Fibroblast of lung (primary cell): Measurements from ENCODE around the gene KCTD21. TPM values are rescaled to one million over a fixed set of nuclear protein-coding genes. Genes with fewer than 3 reads are reported as not detected.

Experiments used
- DNase-seq, 2 donors: peaks; one replicate each; pipeline versions ENCODE4 v3.0.0 to v3.0.0-alpha.2; 2010; ENCODE audit warnings: low read depth in 2 of 2
- H2AFZ ChIP-seq: 2 replicates; pipeline ENCODE4 v1.5.1; 2012; ENCODE audit warnings: low read length, control low read depth, inconsistent platforms
- H3K27ac ChIP-seq: 2 replicates; pipeline ENCODE4 v1.5.1; 2011; ENCODE audit warnings: low read length, control low read depth; ENCODE audit not compliant: insufficient read depth
- H3K27me3 ChIP-seq: 2 replicates; pipeline ENCODE4 v1.5.1; 2011; ENCODE audit warnings: mild to moderate bottlenecking, low read length; ENCODE audit not compliant: control insufficient read depth, insufficient read depth
- H3K36me3 ChIP-seq: 2 replicates; pipeline ENCODE4 v1.5.1; 2011; ENCODE audit warnings: low read length; ENCODE audit not compliant: control insufficient read depth, insufficient read depth
- H3K4me1 ChIP-seq: 2 replicates; pipeline ENCODE4 v1.5.1; 2011; ENCODE audit warnings: low read length; ENCODE audit not compliant: control insufficient read depth, insufficient read depth; ENCODE audit errors: extremely low read depth
- H3K4me2 ChIP-seq: 2 replicates; pipeline ENCODE4 v1.5.1; 2011; ENCODE audit warnings: low read length, control low read depth; ENCODE audit not compliant: insufficient read depth; ENCODE audit errors: extremely low read depth
- H3K4me3 ChIP-seq, 4 experiments: fragments of 200-600 bp in 1 of 4; sonication (generic) in 1 of 4; replicated peaks in 1 of 4; 2 replicates each; pipeline ENCODE4 v1.5.1; 2011 to 2016; ENCODE audit warnings: low read length in 4 of 4, low read depth in 3 of 4, mild to moderate bottlenecking in 3 of 4, control low read depth in 2 of 4, inconsistent platforms in 1 of 4, mixed read lengths in 1 of 4; ENCODE audit not compliant: insufficient read depth in 1 of 4; ENCODE audit errors: control extremely low read depth in 1 of 4
- H3K79me2 ChIP-seq: 2 replicates; pipeline ENCODE4 v1.5.1; 2012; ENCODE audit warnings: mild to moderate bottlenecking, low read length, inconsistent platforms; ENCODE audit not compliant: control insufficient read depth, insufficient read depth
- H3K9ac ChIP-seq: 2 replicates; pipeline ENCODE4 v1.5.1; 2011; ENCODE audit warnings: mild to moderate bottlenecking, low read length, control low read depth; ENCODE audit not compliant: insufficient read depth
- H3K9me3 ChIP-seq: 2 replicates; pipeline ENCODE4 v1.5.1; 2012; ENCODE audit warnings: low read depth, low read length; ENCODE audit not compliant: control insufficient read depth, insufficient read depth
- H4K20me1 ChIP-seq: 2 replicates; pipeline ENCODE4 v1.5.1; 2011; ENCODE audit warnings: low read length; ENCODE audit not compliant: control insufficient read depth, insufficient read depth; ENCODE audit errors: extremely low read depth
- EZH2 ChIP-seq: IDR thresholded peaks from 2 replicates; pipeline ENCODE4 v1.5.1; 2012; ENCODE audit warnings: low read length, control low read depth, mild to moderate bottlenecking; ENCODE audit errors: missing control alignments
- polyA plus RNA-seq, 2 donors: library from polyadenylated mRNA; depleted of rRNA in 1 of 2; stranded (reverse) in 1 of 2; unstranded in 1 of 2; fragments of >200 nt; gene quantifications; 2 replicates each; pipeline ENCODE4 v1.2.1, GENCODE V29; 2011 to 2012; ENCODE audit warnings: missing spikeins in 1 of 2
- total RNA-seq: library from RNA; depleted of rRNA; stranded (reverse); fragments of >200 nt; gene quantifications from 2 replicates; pipeline ENCODE4 v1.2.1, GENCODE V29; 2014
- TF ChIP-seq, protein P1 (sequence below), 2 donors: IDR thresholded peaks in 1 of 2; conservative IDR thresholded peaks in 1 of 2; 1 replicate in 1 of 2; 2 replicates in 1 of 2; pipeline ENCODE4 v1.5.1; 2011 to 2012; ENCODE audit warnings: low read length in 2 of 2, control low read depth in 1 of 2, inconsistent platforms in 1 of 2, low read depth in 1 of 2, mild to moderate bottlenecking in 1 of 2

Gene KCTD21
- total and polyA plus RNA-seq, 2 donors (not counting 1 experiment from before 2014, with no cell fraction given) = 8.1 to 15.9 TPM

DNA sequence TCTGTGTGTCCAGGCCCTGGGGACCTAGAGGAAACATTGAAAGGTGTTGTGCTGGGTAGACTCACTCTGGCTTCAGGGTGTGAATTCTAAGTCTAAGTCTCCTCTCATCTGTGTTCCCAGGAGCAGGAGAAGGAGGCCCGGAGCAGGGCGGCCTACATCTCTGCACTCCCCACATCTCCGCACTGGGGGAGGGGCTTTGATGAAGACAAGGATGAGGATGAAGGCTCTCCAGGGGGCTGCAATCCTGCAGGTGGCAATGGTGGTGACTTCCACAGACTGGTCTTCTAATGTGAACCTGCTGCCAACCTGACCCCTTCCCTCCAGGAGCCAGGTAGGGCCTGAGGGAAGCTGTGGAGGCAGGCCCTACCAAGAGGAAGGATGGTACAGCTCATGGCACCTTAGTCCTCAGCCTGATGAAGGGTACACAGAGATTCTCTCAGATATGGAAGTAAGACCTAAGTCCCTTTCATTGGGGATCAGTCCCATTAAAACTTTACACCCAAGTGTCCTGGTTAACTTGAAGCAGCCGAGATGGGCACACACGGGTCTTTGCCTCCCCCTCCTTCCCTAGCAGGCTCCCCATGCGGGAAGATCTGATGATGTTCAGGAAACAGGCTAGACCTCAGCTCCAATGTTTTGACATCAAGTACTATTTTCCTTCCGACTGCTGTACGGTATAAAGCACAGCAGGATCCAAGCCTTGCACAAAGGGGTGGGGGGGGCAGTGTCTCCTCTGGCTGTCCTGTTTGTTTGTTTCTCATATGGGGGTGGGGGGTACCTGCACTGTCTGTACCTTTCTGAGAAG, 25.3 kb upstream of the KCTD21 start:
- H4K20me1 ChIP-seq = no peaks in the 10 kb centered on the region
- no peak overlapping the region for H3K4me3 ChIP-seq
- no peaks in the 10 kb centered on the region for H3K27me3 ChIP-seq
- no peak overlapping the region for H3K27ac ChIP-seq
- no peaks in the 10 kb centered on the region for H3K4me1 ChIP-seq
- H2AFZ ChIP-seq = no peak overlapping the region
- H3K9me3 ChIP-seq = no peaks in the 10 kb centered on the region
- no peak for TF ChIP-seq EZH2
- TF ChIP-seq, protein P1, sequence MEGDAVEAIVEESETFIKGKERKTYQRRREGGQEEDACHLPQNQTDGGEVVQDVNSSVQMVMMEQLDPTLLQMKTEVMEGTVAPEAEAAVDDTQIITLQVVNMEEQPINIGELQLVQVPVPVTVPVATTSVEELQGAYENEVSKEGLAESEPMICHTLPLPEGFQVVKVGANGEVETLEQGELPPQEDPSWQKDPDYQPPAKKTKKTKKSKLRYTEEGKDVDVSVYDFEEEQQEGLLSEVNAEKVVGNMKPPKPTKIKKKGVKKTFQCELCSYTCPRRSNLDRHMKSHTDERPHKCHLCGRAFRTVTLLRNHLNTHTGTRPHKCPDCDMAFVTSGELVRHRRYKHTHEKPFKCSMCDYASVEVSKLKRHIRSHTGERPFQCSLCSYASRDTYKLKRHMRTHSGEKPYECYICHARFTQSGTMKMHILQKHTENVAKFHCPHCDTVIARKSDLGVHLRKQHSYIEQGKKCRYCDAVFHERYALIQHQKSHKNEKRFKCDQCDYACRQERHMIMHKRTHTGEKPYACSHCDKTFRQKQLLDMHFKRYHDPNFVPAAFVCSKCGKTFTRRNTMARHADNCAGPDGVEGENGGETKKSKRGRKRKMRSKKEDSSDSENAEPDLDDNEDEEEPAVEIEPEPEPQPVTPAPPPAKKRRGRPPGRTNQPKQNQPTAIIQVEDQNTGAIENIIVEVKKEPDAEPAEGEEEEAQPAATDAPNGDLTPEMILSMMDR (conservative IDR thresholded peaks at IDR 0.05 in 1 of 2, IDR thresholded peaks at IDR 0.05 in 1 of 2; ENCODE audit: low read depth in 1 of 2, low read length in 2 of 2) = no peak
- peaks cover 17% of the 10 kb centered on the region for H3K36me3 ChIP-seq
- DNase-seq = no peak
- H3K79me2 ChIP-seq = no peaks in the 10 kb centered on the region
- H3K9ac ChIP-seq = no peak overlapping the region
- no peak overlapping the region for H3K4me2 ChIP-seq

- Histone ChIP-seq H3K27ac (no peak overlapping the region), H3K79me2 (no peaks in the 10 kb centered on the region), H3K9me3 (no peaks in the 10 kb centered on the region), H3K4me1 (no peaks in the 10 kb centered on the region), H4K20me1 (no peaks in the 10 kb centered on the region), H3K9ac (peak overlapping the region; percentile 7), H3K4me3 (no peak overlapping the region), H3K36me3 (peaks cover 18% of the 10 kb centered on the region), H3K27me3 (no peaks in the 10 kb centered on the region), H3K4me2 (no peak overlapping the region), H2AFZ (no peak overlapping the region)
- TF ChIP-seq EZH2 = no peak
- TF ChIP-seq, protein P1 (conservative IDR thresholded peaks at IDR 0.05 in 1 of 2, IDR thresholded peaks at IDR 0.05 in 1 of 2; ENCODE audit: low read depth in 1 of 2, low read length in 2 of 2) = no peak
- peak; percentile 16 to 64 for DNase-seq
Observed at GRCh38 chr11:78212586-78213371, 24.4 kb upstream of the KCTD21 start.

GRCh38 chr11:78211565-78211964, 23.1 kb upstream of the KCTD21 start:
- Histone ChIP-seq H3K9me3 (no peaks in the 10 kb centered on the region), H3K27ac (no peak overlapping the region), H3K4me2 (no peak overlapping the region), H3K4me1 (no peaks in the 10 kb centered on the region), H4K20me1 (no peaks in the 10 kb centered on the region), H3K27me3 (no peaks in the 10 kb centered on the region), H2AFZ (no peak overlapping the region), H3K36me3 (peaks cover 17% of the 10 kb centered on the region), H3K4me3 (no peak overlapping the region), H3K79me2 (no peaks in the 10 kb centered on the region), H3K9ac (no peak overlapping the region)
- no peak for DNase-seq
- TF ChIP-seq, protein P1 (conservative IDR thresholded peaks at IDR 0.05 in 1 of 2, IDR thresholded peaks at IDR 0.05 in 1 of 2; ENCODE audit: low read depth in 1 of 2, low read length in 2 of 2) = no peak
- no peak for TF ChIP-seq EZH2
